ENCODE results near the gene TXLNA.
"Not testable (repeated sequence)": the region's sequence is repeated elsewhere in the genome, so short reads cannot be mapped to it uniquely, and the experiment has no call there.

TXLNA gene

GRCh38 chr1:32179443-32180185, at the start of gene TXLNA:
Gene TXLNA, plus strand, starts transcription at chr1:32179675. Its CDS starts 671 bp downstream, at chr1:32180346.
- DNase-seq, result peak; percentile 93

- not testable (repeated sequence) for DNase-seq
Observed at GRCh38 chr1:32133950-32134280, 45.6 kb upstream of the TXLNA start.

GRCh38 chr1:32137111-32137510, 42.4 kb upstream of the TXLNA start:
- DNase-seq, result no peak

- DNase-seq, result no peak
Observed at GRCh38 chr1:32138965-32139364, 40.5 kb upstream of the TXLNA start.

- DNase-seq, result no peak
Observed at GRCh38 chr1:32142446-32143301, 36.8 kb upstream of the TXLNA start.

- not testable (repeated sequence) for DNase-seq
Observed at GRCh38 chr1:32143302-32143695, 36.2 kb upstream of the TXLNA start.

GRCh38 chr1:32144033-32144432, 35.4 kb upstream of the TXLNA start:
- DNase-seq, result no peak

GRCh38 chr1:32147799-32148198, 31.7 kb upstream of the TXLNA start:
- not testable (repeated sequence) for DNase-seq

- DNase-seq, result no peak
Observed at GRCh38 chr1:32150847-32151246, 28.6 kb upstream of the TXLNA start.

GRCh38 chr1:32151319-32151787, 28.1 kb upstream of the TXLNA start:
- no peak for DNase-seq

- DNase-seq, result no peak
Observed at GRCh38 chr1:32159189-32159588, 20.3 kb upstream of the TXLNA start.

- no peak for DNase-seq
Observed at GRCh38 chr1:32163405-32163804, 16.1 kb upstream of the TXLNA start.

- DNase-seq, result not testable (repeated sequence)
Observed at GRCh38 chr1:32165633-32166032, 13.8 kb upstream of the TXLNA start.

- DNase-seq, result no peak
Observed at GRCh38 chr1:32170991-32171390, 8.5 kb upstream of the TXLNA start.

GRCh38 chr1:32172621-32173245, 6.7 kb upstream of the TXLNA start:
- no peak for DNase-seq

GRCh38 chr1:32178380-32179192, 889 bp upstream of the TXLNA start:
- no peak for DNase-seq

GRCh38 chr1:32179193-32179442, 357 bp upstream of the TXLNA start:
- no peak for DNase-seq

- no peak for DNase-seq
Observed at GRCh38 chr1:32180186-32181060, 948 bp downstream of the TXLNA start.

- no peak for DNase-seq
Observed at GRCh38 chr1:32181065-32181464, 1.6 kb downstream of the TXLNA start.

- DNase-seq, result no peak
Observed at GRCh38 chr1:32181563-32181962, 2.1 kb downstream of the TXLNA start.

- DNase-seq, result no peak
Observed at GRCh38 chr1:32182060-32182459, 2.6 kb downstream of the TXLNA start.

GRCh38 chr1:32184650-32185049, 5.2 kb downstream of the TXLNA start:
- DNase-seq, result no peak
